GM10248 (cell line): ENCODE measurements around the gene RICTOR.

ENCODE experiments used
- CTCF ChIA-PET: fragments of 300-600 bp; sonication (Branson Sonifier 250); formaldehyde crosslinking; extraction: SDS; loops from one replicate; lab custom pipeline; 2021; ENCODE audit warnings: antibody characterized with exemption; lab: Yijun Ruan, JAX
- POLR2A ChIA-PET: fragments of 350-650 bp; sonication (Branson Sonifier 250); formaldehyde crosslinking; extraction: SDS; loops from one replicate; lab custom pipeline; 2020; ENCODE audit warnings: antibody characterized with exemption; lab: Yijun Ruan, JAX
- DNase-seq: peaks from one replicate; pipeline ENCODE4 v3.0.0; 2012; ENCODE audit errors: extremely low spot score
- TF ChIP-seq, protein P1 (sequence below): IDR thresholded peaks from 2 replicates; pipeline ENCODE4 v1.5.1; 2012; ENCODE audit warnings: mild to moderate bottlenecking, low read depth; ENCODE audit errors: extremely low read depth, missing control alignments, control extremely low read depth

Gene RICTOR

DNA sequence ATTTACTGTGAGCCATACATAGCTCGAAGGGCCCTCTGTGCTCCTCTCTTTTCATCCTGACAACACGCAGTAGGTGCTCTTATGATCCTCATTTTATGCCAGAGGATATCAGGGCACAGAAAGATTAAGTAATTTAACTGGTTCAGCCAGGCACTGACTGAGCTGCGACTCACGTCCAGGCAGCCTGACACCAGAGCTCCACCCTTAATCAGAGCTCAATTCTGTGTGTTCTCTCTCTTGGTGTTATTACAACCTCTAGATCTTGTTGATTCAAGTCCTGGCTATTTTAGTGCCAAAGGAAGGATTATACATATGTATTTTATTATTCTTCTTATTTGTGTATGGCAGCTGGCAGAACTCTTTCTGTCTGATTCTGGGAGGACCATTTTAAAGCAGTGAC lies 168.7 kb downstream of the RICTOR start:
- CTCF ChIA-PET, result interaction anchor here (0.8 kb wide), 1 partner anchor 58 kb away, joined by 3 read pairs; no protein-coding TSS in a partner anchor
- TF ChIP-seq, protein P1, sequence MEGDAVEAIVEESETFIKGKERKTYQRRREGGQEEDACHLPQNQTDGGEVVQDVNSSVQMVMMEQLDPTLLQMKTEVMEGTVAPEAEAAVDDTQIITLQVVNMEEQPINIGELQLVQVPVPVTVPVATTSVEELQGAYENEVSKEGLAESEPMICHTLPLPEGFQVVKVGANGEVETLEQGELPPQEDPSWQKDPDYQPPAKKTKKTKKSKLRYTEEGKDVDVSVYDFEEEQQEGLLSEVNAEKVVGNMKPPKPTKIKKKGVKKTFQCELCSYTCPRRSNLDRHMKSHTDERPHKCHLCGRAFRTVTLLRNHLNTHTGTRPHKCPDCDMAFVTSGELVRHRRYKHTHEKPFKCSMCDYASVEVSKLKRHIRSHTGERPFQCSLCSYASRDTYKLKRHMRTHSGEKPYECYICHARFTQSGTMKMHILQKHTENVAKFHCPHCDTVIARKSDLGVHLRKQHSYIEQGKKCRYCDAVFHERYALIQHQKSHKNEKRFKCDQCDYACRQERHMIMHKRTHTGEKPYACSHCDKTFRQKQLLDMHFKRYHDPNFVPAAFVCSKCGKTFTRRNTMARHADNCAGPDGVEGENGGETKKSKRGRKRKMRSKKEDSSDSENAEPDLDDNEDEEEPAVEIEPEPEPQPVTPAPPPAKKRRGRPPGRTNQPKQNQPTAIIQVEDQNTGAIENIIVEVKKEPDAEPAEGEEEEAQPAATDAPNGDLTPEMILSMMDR, result no peak
- no peak for DNase-seq
- POLR2A ChIA-PET, result interaction anchor here (0.6 kb wide), 1 partner anchor 474 kb away, joined by 3 read pairs; no protein-coding TSS in a partner anchor

DNA sequence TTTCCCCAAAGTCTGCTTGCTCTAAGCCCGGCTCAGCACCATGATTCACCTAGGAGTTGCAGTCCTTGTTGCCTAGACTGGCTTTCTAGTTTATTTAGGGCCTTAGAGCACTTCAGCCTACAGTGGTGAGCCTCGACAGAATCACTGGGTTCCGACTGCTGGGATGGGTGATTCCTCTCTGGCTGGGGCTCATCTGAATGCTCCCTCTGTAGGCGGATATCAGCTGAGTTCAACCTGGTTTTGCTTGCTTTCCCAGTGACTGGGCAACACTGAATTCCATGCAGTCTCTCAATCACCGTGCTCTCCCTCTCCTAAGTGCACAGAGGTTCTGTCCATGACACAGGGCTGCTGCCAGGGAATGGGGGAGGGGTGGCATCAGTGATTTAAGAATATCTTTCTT lies 174.3 kb downstream of the RICTOR start:
- ChIA-PET CTCF (no interaction called here), POLR2A (no interaction called here)
- no peak for DNase-seq

DNA sequence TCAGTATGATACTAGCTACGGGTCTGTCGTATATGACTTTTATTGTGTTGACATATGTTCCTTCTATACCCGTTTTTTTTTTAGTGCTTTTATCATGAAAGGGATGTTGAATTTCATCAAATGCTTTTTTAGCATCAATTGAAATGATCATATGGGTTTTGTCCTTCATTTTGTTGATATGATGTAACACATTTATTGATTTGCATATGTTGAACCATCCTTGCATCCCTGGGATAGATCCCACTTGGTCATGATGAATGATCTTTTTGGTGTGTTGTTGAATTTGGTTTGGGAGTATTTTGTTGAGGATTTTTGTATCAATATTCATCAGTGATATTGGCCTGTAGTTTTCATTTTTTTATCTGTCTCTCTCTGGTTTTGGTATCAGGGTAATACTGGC lies 177.4 kb downstream of the RICTOR start:
- ChIA-PET CTCF (no interaction called here), POLR2A (no interaction called here)
- DNase-seq, result no peak
- TF ChIP-seq, protein P1, result no peak

More for the DNA sequence above, 174.3 kb downstream of the RICTOR start:
- TF ChIP-seq, protein P1, result no peak

DNA sequence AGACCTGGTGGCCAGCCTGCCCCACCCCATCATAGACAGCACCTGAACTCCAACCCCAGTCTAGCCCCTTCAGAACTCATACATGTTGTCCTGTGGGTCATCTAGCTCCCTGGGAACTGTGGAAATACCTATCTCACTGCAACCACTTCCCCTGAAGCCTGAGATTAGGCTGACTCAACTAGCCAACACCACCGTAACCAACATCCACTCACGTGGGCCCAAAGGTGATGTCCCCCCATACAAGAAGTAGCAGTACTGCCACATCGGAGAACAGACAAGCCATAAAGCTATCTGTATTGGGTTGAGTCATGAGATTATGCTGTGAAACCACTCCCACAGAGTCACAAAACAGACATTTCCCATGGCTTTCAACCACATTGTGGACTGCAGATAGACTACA lies 181.8 kb downstream of the RICTOR start:
- CTCF ChIA-PET, result interaction anchor here (1.4 to 2.0 kb wide), 2 partner anchors 9 to 29 kb away, joined by 3 to 5 read pairs; no protein-coding TSS in a partner anchor
- no peak for DNase-seq
- TF ChIP-seq, protein P1, result no peak
- POLR2A ChIA-PET, result no interaction called here

DNA sequence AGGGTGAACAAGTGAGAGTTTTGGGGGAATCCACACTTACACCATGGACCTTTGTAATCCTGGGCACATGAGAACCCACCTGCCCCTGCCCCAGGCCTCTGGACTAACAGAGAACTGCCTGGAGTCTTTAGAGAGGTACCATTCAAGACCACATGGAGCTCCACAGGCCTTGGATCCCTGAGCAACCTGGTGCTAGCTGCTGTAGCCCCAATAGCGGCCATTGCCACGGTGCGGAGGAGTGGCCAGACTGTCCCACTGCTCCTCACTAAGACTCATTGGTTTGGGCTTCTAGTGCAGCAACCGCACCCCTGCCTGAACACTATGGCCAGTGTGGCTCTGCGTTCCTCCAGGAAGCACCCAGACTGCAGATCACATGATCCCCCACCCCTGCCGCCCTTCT lies 182.6 kb downstream of the RICTOR start:
- TF ChIP-seq, protein P1, result no peak
- ChIA-PET CTCF (interaction anchor here (1.0 to 2.0 kb wide), 2 partner anchors 10 to 30 kb away, joined by 3 to 5 read pairs; no protein-coding TSS in a partner anchor), POLR2A (no interaction called here)
- no peak for DNase-seq

DNA sequence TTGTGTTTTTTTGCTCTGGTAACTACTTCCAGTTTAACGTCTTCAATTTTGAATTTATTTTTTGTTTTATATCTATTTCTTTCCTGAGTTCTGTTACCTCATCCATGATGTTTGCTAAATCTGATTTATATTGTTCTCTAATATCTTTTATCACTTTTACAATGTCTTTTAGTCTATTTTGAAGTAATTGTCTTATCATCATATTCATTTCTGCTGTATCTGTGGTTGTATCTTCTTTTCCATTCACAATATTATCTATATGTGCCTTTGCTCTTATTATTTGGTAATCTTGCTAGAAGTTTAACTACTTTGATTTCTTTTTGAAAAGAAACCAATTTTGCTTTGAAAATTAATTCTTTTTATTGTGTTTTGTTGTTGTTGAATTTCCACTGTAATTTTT lies 184.8 kb downstream of the RICTOR start:
- POLR2A ChIA-PET, result no interaction called here

More for the DNA sequence above, 184.8 kb downstream of the RICTOR start:
- CTCF ChIA-PET, result no interaction called here
- TF ChIP-seq, protein P1, result no peak
- no peak for DNase-seq
